ENCODE results near the gene FASN. TPM values are rescaled to one million over a fixed set of nuclear protein-coding genes. Genes with fewer than 3 reads are reported as not detected.

The FASN gene
- total and polyA plus RNA-seq, 2 of the 13 experiments (the other 11 are each of a cell fraction or from before 2014, with no cell fraction given), result 51.7 to 101 TPM

DNA sequence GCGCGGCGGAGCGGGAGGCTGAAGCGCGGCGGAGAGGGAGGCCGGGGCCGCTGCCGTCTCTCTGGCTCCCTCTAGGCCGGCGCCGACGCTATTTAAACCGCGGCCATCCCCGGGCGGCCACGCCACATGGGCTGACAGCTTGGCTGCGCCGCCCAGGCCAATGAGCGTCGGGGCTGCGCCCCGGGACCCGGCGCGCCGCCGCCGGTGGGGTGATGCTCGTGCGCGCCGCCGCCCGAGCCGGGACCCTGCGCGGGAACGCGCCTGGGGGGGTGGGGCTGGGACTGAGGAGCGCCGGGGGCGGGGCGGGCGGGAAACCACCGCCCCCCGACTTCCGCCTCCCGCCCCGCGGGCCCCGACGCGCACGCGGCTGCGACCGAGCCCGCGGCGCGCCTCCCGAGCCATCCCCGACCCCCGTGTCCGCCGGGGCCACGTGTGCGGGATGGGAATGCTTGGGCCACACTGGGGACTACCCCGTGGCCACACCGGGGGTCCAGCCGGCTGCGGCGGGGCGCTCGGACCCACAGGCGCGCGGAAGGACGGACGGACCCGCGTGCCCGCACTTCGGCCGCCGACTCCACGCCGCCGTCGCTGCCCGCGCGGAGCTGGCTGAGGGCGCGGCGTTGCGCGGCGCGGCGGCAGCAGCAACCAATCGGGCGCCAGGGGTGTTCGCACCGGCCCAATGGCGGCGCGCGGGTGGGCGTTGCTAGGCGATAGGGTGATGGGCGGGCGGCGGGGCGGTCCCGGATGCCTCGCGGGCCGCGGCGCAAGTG, at the start of gene FASN (continued):
- TF ChIP-seq, protein P1, sequence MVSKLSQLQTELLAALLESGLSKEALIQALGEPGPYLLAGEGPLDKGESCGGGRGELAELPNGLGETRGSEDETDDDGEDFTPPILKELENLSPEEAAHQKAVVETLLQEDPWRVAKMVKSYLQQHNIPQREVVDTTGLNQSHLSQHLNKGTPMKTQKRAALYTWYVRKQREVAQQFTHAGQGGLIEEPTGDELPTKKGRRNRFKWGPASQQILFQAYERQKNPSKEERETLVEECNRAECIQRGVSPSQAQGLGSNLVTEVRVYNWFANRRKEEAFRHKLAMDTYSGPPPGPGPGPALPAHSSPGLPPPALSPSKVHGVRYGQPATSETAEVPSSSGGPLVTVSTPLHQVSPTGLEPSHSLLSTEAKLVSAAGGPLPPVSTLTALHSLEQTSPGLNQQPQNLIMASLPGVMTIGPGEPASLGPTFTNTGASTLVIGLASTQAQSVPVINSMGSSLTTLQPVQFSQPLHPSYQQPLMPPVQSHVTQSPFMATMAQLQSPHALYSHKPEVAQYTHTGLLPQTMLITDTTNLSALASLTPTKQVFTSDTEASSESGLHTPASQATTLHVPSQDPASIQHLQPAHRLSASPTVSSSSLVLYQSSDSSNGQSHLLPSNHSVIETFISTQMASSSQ (IDR thresholded peaks at IDR 0.05; ENCODE audit: low read depth), result no peak; the same call in 1 of the 2 replicates
- TF ChIP-seq, protein P1 (CRISPR knock-in tag; IDR thresholded peaks at IDR 0.05; ENCODE audit: borderline replicate concordance), result 0 out of 2 replicates have a peak, but pooled peaks have one; percentile 34
- TF ChIP-seq SP4 (CRISPR knock-in tag; IDR thresholded peaks at IDR 0.05), result peak; percentile 87
- TF ChIP-seq ZMYM4 (CRISPR knock-in tag; IDR thresholded peaks at IDR 0.05), result peak; percentile 68
- TF ChIP-seq, protein P2, sequence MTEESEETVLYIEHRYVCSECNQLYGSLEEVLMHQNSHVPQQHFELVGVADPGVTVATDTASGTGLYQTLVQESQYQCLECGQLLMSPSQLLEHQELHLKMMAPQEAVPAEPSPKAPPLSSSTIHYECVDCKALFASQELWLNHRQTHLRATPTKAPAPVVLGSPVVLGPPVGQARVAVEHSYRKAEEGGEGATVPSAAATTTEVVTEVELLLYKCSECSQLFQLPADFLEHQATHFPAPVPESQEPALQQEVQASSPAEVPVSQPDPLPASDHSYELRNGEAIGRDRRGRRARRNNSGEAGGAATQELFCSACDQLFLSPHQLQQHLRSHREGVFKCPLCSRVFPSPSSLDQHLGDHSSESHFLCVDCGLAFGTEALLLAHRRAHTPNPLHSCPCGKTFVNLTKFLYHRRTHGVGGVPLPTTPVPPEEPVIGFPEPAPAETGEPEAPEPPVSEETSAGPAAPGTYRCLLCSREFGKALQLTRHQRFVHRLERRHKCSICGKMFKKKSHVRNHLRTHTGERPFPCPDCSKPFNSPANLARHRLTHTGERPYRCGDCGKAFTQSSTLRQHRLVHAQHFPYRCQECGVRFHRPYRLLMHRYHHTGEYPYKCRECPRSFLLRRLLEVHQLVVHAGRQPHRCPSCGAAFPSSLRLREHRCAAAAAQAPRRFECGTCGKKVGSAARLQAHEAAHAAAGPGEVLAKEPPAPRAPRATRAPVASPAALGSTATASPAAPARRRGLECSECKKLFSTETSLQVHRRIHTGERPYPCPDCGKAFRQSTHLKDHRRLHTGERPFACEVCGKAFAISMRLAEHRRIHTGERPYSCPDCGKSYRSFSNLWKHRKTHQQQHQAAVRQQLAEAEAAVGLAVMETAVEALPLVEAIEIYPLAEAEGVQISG (CRISPR knock-in tag; IDR thresholded peaks at IDR 0.05), result peak; percentile 83
- no peak for TF ChIP-seq TAF15 (IDR thresholded peaks at IDR 0.05; ENCODE audit: low read depth, low read length, poor library complexity, severe bottlenecking)
- TF ChIP-seq RXRA (CRISPR knock-in tag; IDR thresholded peaks at IDR 0.05), result no peak
- TF ChIP-seq ZNF10 (CRISPR knock-in tag; IDR thresholded peaks at IDR 0.05; ENCODE audit: borderline replicate concordance, low read depth), result no peak
- TF ChIP-seq GABPB1 (CRISPR knock-in tag; IDR thresholded peaks at IDR 0.05), result peak; percentile 70; the same call in 1 of the 2 replicates
- no peak for TF ChIP-seq TRIM24 (CRISPR knock-in tag; IDR thresholded peaks at IDR 0.05)
- TF ChIP-seq, protein P3, sequence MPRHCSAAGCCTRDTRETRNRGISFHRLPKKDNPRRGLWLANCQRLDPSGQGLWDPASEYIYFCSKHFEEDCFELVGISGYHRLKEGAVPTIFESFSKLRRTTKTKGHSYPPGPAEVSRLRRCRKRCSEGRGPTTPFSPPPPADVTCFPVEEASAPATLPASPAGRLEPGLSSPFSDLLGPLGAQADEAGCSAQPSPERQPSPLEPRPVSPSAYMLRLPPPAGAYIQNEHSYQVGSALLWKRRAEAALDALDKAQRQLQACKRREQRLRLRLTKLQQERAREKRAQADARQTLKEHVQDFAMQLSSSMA (CRISPR knock-in tag; IDR thresholded peaks at IDR 0.05), result peak; percentile 75; the same call in 1 of the 2 replicates
- TF ChIP-seq KDM1A (CRISPR knock-in tag; IDR thresholded peaks at IDR 0.05), result no peak
- TF ChIP-seq ZNF224 (CRISPR knock-in tag; IDR thresholded peaks at IDR 0.05), result no peak
- 0 out of 2 replicates have a peak, but pooled peaks have one; percentile 46 for TF ChIP-seq XBP1 (CRISPR knock-in tag; IDR thresholded peaks at IDR 0.05)
- TF ChIP-seq ZBTB21 (CRISPR knock-in tag; IDR thresholded peaks at IDR 0.05), result no peak
- TF ChIP-seq ZNF768 (CRISPR knock-in tag; IDR thresholded peaks at IDR 0.05), result no peak
- TF ChIP-seq ARID4A (CRISPR knock-in tag; IDR thresholded peaks at IDR 0.05; ENCODE audit: borderline replicate concordance), result peak; percentile 73
- no peak for TF ChIP-seq RAD51 (IDR thresholded peaks at IDR 0.05; ENCODE audit: borderline replicate concordance)

Data from HepG2 (cell line).